ENCODE measurements around the gene G6PC3.

Gene G6PC3

DNA sequence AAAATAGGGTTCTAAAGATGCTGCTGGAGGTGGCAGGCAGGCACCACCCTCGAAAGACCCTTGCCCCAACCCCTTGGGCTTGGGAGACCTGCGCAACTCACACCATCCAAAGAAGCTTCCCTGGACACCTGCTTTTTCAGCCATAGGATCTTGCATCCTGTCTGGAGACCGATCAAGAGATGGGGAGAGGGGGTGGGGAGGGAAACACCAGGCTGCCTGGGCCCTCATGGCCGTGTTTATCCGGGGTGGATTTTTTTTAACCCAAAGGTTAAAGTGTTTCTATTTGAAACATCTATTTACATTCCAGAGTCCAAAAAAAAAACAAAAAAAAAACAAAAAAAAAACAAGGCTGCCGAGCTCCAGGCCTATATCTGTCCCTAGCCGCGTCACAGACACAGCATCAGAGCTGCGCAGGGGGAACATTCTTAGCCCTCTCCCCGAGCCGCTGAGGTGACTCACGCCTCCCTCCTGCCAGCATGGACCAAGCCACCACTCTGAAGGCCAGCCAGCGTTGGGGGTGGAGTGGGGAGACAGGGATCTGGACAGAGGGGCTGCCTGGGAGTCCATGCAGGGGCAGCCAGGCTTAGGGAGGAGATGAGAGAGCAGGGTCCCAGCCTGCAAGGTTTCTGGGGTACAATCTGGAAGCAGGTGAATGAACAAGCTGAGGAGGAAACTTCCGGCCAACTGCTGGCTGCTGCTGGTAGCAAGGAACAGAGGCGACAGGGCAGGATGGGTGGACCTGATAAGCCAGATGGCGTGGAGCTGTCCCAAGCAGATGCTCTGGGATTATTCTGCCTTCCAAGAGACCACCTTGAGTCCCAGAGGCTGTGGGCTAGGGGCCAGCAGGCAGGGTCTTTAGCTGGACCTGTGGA lies 38.1 kb downstream of the G6PC3 start:
- DNase-seq: no peak
- no peaks in the 10 kb centered on the region for H3K9me3 ChIP-seq (replicated peaks; ENCODE audit: insufficient read depth, low read length)
- no peaks in the 10 kb centered on the region for H3F3A ChIP-seq (ENCODE audit: insufficient read depth, low read length)
- H3K9me2 ChIP-seq (replicated peaks; ENCODE audit: insufficient read depth, low read length): no peaks in the 10 kb centered on the region
- no peak overlapping the region for H3K4me3 ChIP-seq (ENCODE audit: low read length)
- 0 out of 2 replicates have a peak overlapping the region, but pooled peaks have one; percentile 85 for H3K4me2 ChIP-seq (ENCODE audit: low read depth, low read length)
- H3K9ac ChIP-seq (ENCODE audit: low read length): no peak overlapping the region
- no peaks in the 10 kb centered on the region for H3K27me3 ChIP-seq (replicated peaks; ENCODE audit: insufficient read depth, low read length)
- no peak overlapping the region for H3K27ac ChIP-seq (ENCODE audit: low read length)
- peaks cover 22% of the 10 kb centered on the region for H3K4me1 ChIP-seq (ENCODE audit: low read length)
- peaks cover 95% of the 10 kb centered on the region for H3K79me2 ChIP-seq (ENCODE audit: low read length)
- no peaks in the 10 kb centered on the region for H3K36me3 ChIP-seq (replicated peaks; ENCODE audit: insufficient read depth, low read length)
- H4K20me1 ChIP-seq (ENCODE audit: insufficient read depth, low read length): no peaks in the 10 kb centered on the region
- H2AFZ ChIP-seq (ENCODE audit: low read length): no peak overlapping the region
- TF ChIP-seq EZH2phosphoT487 (IDR thresholded peaks at IDR 0.05; ENCODE audit: low read length) (no peak), EZH2 (optimal IDR thresholded peaks at IDR 0.05; ENCODE audit: low read depth, low read length) (no peak)
- TF ChIP-seq, protein P1, sequence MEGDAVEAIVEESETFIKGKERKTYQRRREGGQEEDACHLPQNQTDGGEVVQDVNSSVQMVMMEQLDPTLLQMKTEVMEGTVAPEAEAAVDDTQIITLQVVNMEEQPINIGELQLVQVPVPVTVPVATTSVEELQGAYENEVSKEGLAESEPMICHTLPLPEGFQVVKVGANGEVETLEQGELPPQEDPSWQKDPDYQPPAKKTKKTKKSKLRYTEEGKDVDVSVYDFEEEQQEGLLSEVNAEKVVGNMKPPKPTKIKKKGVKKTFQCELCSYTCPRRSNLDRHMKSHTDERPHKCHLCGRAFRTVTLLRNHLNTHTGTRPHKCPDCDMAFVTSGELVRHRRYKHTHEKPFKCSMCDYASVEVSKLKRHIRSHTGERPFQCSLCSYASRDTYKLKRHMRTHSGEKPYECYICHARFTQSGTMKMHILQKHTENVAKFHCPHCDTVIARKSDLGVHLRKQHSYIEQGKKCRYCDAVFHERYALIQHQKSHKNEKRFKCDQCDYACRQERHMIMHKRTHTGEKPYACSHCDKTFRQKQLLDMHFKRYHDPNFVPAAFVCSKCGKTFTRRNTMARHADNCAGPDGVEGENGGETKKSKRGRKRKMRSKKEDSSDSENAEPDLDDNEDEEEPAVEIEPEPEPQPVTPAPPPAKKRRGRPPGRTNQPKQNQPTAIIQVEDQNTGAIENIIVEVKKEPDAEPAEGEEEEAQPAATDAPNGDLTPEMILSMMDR (IDR thresholded peaks at IDR 0.05; ENCODE audit: low read length): no peak

DNA sequence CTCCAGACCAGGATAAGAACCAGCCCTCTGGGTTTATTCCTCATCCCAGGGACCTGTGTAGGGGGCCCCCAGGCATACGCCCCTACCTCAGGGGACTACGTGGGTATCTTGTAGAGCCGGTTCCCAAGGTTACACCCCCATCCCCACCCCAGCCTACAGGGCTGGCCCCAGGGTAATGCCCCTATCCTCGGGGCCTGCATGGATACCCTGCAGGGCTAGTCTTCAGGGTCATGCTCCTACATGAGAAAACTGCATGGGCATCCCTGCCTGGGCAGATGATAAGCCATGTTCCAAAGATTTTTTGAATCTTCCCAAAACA lies 38.7 kb downstream of the G6PC3 start:
- Histone ChIP-seq H3K4me1 (ENCODE audit: low read length) (peaks cover 22% of the 10 kb centered on the region), H3K9ac (ENCODE audit: low read length) (no peak overlapping the region), H3K4me3 (ENCODE audit: low read length) (0 out of 2 replicates have a peak overlapping the region, but pooled peaks have one; percentile 87), H3K9me3 (replicated peaks; ENCODE audit: insufficient read depth, low read length) (no peaks in the 10 kb centered on the region), H3F3A (ENCODE audit: insufficient read depth, low read length) (no peaks in the 10 kb centered on the region), H3K79me2 (ENCODE audit: low read length) (peaks cover 97% of the 10 kb centered on the region), H3K4me2 (ENCODE audit: low read depth, low read length) (peak overlapping the region; percentile 85), H3K9me2 (replicated peaks; ENCODE audit: insufficient read depth, low read length) (no peaks in the 10 kb centered on the region), H3K27ac (ENCODE audit: low read length) (no peak overlapping the region), H2AFZ (ENCODE audit: low read length) (no peak overlapping the region), H3K36me3 (replicated peaks; ENCODE audit: insufficient read depth, low read length) (no peaks in the 10 kb centered on the region), H3K27me3 (replicated peaks; ENCODE audit: insufficient read depth, low read length) (no peaks in the 10 kb centered on the region), H4K20me1 (ENCODE audit: insufficient read depth, low read length) (no peaks in the 10 kb centered on the region)
- no peak for DNase-seq
- TF ChIP-seq, protein P1 (IDR thresholded peaks at IDR 0.05; ENCODE audit: low read length): no peak
- TF ChIP-seq EZH2phosphoT487 (IDR thresholded peaks at IDR 0.05; ENCODE audit: low read length): no peak
- TF ChIP-seq EZH2 (optimal IDR thresholded peaks at IDR 0.05; ENCODE audit: low read depth, low read length): no peak

DNA sequence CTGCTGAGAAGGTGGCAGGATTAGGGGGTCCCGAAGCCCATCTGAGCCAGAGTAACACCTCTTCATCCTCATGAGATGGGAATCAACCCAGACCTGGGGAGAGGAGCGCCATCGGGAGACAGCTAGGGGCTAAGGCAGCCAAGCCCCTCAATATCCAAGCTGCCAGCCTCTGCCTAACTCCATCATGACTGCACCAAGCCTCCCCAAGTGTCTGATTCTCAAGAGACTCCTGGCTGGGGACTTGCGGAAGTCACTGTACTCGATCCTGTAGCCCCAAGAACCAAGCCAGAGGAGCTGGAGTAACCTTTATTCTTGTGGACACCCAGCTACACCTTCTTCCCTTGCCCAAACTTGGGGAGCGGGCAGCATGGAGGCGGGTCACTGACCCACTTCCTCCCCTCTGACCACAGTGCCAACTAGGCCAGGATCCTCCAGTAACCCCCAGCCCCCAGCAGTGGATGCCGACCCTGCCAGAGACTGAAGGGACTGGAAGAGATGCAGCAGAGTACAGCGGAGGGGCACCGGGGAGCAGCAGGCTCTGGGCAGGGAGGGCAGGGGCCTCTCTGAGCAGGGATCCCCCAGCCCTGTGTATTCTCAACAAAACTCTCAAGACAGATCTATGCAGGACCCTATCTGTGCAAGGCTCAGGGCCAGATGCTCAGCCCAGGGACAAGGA lies 39.6 kb downstream of the G6PC3 start:
- H3K9ac ChIP-seq (ENCODE audit: low read length): peak overlapping the region; percentile 65; the same call in 1 of the 2 replicates
- no peaks in the 10 kb centered on the region for H3K36me3 ChIP-seq (replicated peaks; ENCODE audit: insufficient read depth, low read length)
- H2AFZ ChIP-seq (ENCODE audit: low read length): no peak overlapping the region
- no peaks in the 10 kb centered on the region for H3K9me2 ChIP-seq (replicated peaks; ENCODE audit: insufficient read depth, low read length)
- DNase-seq: no peak
- H4K20me1 ChIP-seq (ENCODE audit: insufficient read depth, low read length): no peaks in the 10 kb centered on the region
- peak overlapping the region; percentile 85 for H3K4me2 ChIP-seq (ENCODE audit: low read depth, low read length)
- H3F3A ChIP-seq (ENCODE audit: insufficient read depth, low read length): no peaks in the 10 kb centered on the region
- H3K27me3 ChIP-seq (replicated peaks; ENCODE audit: insufficient read depth, low read length): no peaks in the 10 kb centered on the region
- no peaks in the 10 kb centered on the region for H3K9me3 ChIP-seq (replicated peaks; ENCODE audit: insufficient read depth, low read length)
- peak overlapping the region; percentile 87 for H3K4me3 ChIP-seq (ENCODE audit: low read length)
- peaks cover 22% of the 10 kb centered on the region for H3K4me1 ChIP-seq (ENCODE audit: low read length)
- no peak for TF ChIP-seq EZH2 (optimal IDR thresholded peaks at IDR 0.05; ENCODE audit: low read depth, low read length)
- TF ChIP-seq, protein P1 (IDR thresholded peaks at IDR 0.05; ENCODE audit: low read length): no peak
- TF ChIP-seq EZH2phosphoT487 (IDR thresholded peaks at IDR 0.05; ENCODE audit: low read length): no peak
- H3K79me2 ChIP-seq (ENCODE audit: low read length): peaks cover 91% of the 10 kb centered on the region
- no peak overlapping the region; the same call in 1 of the 2 replicates for H3K27ac ChIP-seq (ENCODE audit: low read length)

Data from MM.1S (cell line).